Astrocyte of the hippocampus (primary cell): ENCODE data around the gene SMPDL3A.

ENCODE experiments used
- DNase-seq: peaks from one replicate; pipeline ENCODE4 v3.0.0; 2011; ENCODE audit warnings: low read depth, low spot score

SMPDL3A gene

DNA sequence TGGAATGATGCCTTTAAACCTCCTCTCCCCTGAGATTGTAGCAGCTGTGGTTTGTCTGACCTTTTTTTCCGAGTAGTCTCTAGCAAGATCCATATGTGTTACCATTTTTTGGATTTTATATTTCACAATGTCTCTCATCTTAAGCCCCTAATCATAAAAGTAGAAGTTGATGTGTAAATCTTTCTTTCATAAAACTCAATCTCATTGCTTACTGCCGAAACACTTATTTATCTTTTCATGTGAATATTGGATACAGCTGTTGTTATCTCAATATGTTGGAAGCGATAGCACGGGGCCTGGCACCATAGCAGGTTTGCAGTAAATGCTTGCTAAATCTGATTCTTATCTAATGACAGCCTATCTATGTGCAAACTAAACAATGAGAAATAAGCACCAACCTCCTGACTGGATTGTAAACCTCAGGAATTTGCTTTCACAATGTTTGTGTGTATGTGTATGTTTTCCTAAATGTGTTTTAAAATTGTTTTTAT, 14.2 kb downstream of the SMPDL3A start:
- no peak for DNase-seq

- DNase-seq, result no peak
Measured at GRCh38 chr6:122804962-122805485, 16.0 kb downstream of the SMPDL3A start.

DNA sequence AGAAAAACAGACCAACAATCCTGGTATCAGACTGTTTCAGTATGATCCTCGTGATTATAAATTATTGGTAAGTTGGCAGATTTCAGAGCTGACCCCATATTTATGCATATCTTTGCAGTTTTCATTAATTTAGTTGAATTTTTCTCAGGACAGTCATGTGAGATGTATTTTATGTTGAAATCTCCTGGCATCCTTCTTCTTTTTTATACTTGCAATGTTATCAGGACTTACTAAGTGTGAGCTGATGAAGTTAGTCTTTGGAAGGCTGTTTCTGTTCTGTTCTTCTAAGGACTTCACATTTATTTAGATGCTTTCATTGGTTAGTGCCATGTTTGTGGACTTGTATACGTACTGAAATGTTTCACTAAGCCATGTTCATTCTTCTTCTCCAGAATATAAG, 17.2 kb downstream of the SMPDL3A start:
- DNase-seq, result no peak

DNA sequence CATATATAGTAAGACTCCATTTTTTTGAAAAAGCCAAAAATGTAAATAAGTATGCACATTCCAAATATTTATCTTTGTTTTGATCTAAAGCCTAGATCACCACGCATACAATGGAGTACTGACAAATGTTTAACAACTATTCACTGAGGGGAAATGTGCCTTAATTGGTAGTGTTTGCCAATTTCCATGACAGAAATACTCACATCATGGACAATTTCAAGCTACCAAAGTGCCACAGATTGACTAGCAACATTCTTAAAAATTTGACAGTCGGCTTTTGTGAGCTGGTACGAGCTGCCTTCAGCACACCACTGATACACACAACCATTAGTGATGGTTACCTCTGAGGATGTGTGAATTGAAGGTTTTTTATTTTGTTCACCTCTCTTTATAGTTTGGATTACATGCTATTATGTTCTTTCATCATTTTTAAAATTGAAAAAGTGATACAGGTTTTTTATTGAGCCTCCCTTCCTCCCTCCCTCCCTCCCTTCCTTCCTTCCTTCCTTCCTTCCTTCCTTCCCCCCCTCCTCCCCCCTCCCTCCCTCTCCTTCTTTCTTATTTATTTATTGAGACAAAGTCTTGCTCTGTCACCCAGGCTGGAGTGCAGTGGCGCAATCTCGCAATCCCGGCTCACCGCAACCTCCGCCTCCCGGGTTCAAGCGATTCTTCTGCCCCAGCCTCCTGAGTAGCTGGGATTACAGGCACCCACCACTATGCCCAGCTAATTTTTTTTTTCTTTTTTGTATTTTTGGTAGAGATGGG, 19.2 kb downstream of the SMPDL3A start:
- DNase-seq, result no peak

GRCh38 chr6:122809001-122809400, 19.9 kb downstream of the SMPDL3A start:
- DNase-seq, result no peak

DNA sequence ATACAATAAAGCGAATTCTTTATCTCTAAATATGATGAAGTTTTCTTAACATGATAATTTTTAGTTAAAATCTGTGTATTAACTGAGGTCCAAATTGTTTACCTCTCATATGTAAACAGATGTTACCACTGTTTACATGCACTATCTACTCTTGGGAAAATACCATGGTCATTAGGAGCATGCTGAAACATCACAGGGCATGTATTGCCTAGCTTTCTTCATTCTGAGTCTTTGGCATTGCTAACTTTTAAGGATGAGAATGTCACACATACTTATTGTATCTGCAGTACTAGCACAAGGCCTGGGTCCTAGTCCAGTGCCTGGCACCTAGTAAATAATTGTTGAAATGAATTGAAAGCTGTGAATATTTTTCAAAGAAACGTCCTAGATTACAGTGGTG, 20.6 kb downstream of the SMPDL3A start:
- DNase-seq, result no peak

- no peak for DNase-seq
Measured at GRCh38 chr6:122810189-122810588, 21.1 kb downstream of the SMPDL3A start.

GRCh38 chr6:122817358-122817757, 28.3 kb downstream of the SMPDL3A start:
- DNase-seq, result no peak

DNA sequence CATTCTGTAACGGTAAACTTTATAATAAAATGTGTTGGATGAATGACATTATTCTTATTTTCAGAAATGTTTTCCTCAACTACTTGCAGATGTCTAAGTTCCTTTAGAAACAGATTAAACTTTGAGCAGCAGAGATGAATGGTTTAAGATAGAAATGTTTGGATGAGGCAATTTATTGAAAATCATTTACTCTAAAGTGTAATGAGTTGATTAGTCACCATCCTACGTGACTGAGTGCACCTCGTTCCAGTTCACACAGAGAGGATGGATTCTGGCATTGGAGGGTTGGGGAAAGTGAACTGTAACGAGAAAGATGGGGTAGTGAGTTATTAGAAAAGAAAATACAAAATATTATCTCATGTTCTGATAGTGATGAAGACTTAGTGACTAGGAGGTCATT, 28.7 kb downstream of the SMPDL3A start:
- no peak for DNase-seq

DNA sequence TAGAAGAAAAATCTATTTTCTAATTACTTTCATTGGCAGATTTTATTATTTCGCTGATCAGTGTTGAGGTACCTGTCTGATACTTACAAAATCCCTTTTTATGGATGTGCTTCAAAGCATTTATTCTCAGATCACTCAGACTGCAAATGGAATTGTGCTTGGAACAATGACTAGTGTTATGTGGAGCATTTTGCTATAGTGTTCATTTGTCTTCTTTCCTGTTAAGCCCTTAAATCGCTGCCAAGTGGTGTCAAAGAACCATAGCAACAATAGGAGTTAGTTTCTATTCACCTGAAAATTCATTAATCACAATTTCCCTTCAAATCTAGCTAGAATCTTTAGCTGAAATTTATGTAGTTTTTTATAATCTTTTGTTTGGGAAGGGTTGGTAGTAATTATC, 29.8 kb downstream of the SMPDL3A start:
- DNase-seq, result no peak

DNA sequence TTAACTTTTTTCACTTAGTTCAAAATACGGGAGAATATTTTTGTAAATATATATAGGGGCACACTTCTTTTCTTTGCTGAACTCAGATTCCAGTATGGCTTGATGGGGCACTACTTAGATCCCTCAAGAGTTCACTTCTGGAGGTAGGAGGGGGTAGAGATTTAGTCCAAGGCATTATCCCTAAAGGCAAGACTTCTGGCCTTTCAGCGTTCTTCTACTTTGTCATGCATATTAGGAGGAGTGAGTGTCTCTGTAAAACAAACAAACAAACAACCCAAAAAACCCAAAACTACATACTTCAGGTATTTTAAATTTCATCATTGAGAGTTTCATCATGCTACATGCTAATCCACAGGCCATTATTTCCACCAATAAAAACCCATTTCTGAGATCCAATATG, 32.0 kb downstream of the SMPDL3A start:
- no peak for DNase-seq

DNA sequence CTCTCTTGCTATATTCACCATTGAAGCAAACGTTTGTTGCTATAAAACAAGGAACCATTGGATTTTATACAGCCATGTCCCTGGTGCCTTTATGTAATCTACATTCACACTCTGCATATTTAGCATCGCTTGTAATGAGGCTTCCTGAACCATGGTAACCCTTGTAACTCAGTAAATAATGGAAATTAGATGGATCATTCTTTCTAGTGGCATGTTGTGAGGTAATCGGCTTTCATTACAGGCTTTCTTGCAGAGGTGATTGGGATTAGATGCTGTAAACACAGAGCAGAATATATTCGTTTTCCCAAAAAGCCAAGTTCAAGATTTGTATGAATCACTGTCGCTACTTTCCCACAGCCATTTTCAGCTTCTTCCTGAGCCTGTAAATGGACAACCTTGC, 36.1 kb downstream of the SMPDL3A start:
- peak; percentile 31 for DNase-seq

- DNase-seq, result no peak
Measured at GRCh38 chr6:122829456-122829855, 40.4 kb downstream of the SMPDL3A start.

DNA sequence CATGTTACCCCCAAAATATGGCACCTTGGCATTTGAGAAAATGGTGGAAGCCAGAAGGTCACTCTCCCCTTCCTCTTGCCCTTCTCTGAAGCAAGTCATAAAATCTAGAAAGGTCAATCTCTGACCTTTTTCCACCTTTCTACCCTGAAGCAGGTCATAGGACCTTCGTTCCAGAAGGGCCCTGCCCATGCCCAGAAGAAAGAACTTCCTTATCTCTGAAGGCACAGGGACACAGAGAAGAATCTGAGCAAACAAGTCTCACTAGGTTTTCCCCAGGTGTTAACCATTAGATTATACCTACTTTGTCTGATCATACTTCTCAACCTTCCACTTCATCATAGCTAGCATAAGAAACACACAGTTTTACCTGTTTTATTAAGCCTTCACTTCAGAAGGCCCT, 42.5 kb downstream of the SMPDL3A start:
- no peak for DNase-seq

GRCh38 chr6:122832459-122832858, 43.4 kb downstream of the SMPDL3A start:
- DNase-seq, result no peak

GRCh38 chr6:122833021-122833491, 44.0 kb downstream of the SMPDL3A start:
- DNase-seq, result peak; percentile 55

DNA sequence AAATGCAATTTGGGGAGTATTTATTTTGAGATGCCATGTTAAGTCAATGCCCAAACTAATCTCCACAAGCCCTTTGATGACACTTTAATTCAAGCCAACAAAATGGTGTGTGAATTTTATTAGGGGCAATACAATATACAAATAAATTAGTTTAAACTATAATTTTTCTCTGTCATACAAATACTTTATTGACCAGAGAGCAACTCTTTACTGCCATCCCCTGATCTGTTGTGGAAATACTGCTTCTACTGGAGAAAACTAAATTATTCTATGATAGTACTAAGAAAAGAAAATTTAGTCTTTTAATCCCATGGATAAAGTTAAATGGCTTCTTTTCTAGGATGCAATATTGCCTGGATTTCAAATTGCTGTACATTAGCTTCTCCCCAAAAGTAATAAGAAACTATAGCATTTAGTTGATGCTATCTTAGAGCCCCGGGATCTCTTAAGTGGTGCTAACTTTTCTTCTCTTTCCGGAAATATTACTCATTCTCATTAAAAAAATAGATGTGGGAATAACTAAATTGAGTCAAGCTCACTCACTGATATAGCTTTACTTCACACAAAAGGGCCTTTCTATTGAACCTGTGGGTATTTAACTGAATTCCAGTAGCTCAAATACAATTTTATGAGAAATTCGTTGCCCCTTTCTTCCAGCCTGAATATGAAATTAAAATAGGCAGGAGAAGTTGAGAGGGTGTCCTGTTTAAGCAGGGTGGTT, 49.2 kb downstream of the SMPDL3A start:
- peak; percentile 35 for DNase-seq

DNA sequence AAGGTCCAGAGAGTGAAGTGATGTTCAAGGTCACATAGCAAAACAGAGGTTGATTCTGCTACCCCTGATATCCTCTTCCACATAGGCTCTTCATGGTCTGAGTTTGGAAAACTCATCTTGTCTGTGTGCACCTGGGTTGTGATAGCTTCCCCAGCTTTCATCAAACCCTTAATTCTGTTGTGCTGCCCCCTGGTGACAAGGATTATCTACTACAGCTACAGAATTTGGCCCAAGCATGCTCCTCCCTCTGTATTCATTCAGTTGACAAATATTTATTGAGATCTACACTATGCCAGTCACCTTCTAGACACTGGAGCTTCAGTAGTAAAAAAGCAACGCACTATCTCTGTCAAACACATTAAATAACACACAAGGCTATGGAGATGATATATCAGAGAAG, 50.4 kb downstream of the SMPDL3A start:
- peak; percentile 76 for DNase-seq

- no peak for DNase-seq
Measured at GRCh38 chr6:122839906-122840305, 50.8 kb downstream of the SMPDL3A start.

DNA sequence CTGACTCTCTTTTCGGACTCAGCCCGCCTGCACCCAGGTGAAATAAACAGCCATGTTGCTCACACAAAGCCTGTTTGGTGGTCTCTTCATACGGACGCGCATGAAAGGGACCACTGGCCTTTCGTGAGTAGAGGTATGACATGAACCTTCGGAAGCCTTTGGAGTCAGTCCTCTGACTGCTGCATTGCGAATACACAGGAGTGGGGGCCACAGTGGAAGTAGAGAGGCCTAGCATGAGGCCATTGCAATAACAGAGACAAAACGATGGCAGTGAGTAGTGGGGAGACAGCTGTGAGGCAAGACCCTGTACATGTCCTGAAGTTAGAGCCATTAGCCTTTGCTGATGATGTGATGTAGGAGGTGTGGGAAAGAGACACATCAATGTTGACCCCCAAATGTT, 56.4 kb downstream of the SMPDL3A start:
- no peak for DNase-seq

DNA sequence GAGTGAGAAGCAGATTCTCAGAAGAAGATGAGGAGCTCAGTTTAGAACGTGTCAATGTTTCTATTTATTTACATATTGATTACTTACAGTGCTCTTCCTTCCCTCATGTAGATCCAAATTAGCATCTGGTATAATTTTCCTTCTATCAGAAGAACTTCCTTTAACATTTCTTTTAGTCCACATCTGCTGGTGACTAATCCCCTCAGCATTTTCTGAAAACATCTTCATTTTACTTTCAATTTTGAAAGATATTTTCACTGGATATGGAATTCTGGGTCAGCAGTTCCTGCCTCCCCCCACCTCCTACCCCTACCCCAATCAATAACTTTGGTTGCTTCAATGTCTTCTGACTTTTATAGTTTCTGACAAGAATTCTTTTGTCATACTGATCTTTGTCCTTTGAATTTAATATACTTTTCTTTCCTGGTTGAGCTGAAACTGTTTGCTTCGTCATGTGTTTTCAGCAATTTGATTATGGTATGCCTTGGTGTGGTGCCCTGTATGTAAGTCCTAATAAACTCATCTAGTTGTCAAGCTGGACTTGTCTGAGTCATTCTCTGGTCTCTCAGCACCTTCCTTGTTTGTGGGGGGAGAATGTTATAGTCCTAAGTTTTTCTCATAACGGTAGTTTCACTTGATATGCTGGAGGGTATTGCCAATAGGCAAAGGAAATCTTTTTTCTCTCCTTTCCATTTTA, 57.0 kb downstream of the SMPDL3A start:
- no peak for DNase-seq
